Activated CD8-positive, alpha-beta T cell treated with anti-CD3 and anti-CD28 coated beads for 36 hours (primary cell): ENCODE measurements around the gene PDCD11. TPM values are rescaled to one million over a fixed set of nuclear protein-coding genes. Genes with fewer than 3 reads are reported as not detected.

Source experiments
- ATAC-seq: fragments of 200-7000 bp; cut with Tn5 transposase; one replicate; pipeline ENCODE4 v1.10.0; 2021; ENCODE audit warnings: mild to moderate bottlenecking, moderate library complexity
- CTCF ChIA-PET: fragments of 350-600 bp; sonication (Branson Sonifier 250); formaldehyde crosslinking; loops from one replicate; lab custom pipeline; 2021; ENCODE audit warnings: antibody characterized with exemption; lab: Charles Lee
- POLR2A ChIA-PET: fragments of 350-600 bp; sonication (Branson Sonifier 250); formaldehyde crosslinking; loops from one replicate; lab custom pipeline; 2021; ENCODE audit warnings: antibody characterized with exemption; lab: Charles Lee
- DNase-seq: peaks from one replicate; pipeline ENCODE4 v3.0.0-alpha.2; 2020
- H3K27ac Mint-ChIP-seq: one replicate; pipeline ENCODE4 v1.8.0; 2021; ENCODE audit warnings: mild to moderate bottlenecking, mixed read lengths
- H3K27me3 Mint-ChIP-seq: one replicate; pipeline ENCODE4 v1.8.0; 2021; ENCODE audit warnings: mixed read lengths
- H3K36me3 Mint-ChIP-seq: one replicate; pipeline ENCODE4 v1.8.0; 2021; ENCODE audit warnings: low read depth, mixed read lengths
- H3K4me1 Mint-ChIP-seq: one replicate; pipeline ENCODE4 v1.8.0; 2021; ENCODE audit warnings: low read depth, mixed read lengths
- H3K4me3 Mint-ChIP-seq: one replicate; pipeline ENCODE4 v1.8.0; 2021; ENCODE audit warnings: mild to moderate bottlenecking, moderate library complexity, mixed read lengths
- H3K9me3 Mint-ChIP-seq: one replicate; pipeline ENCODE4 v1.8.0; 2021; ENCODE audit warnings: mixed read lengths
- intact Hi-C: fragments of 100-400 bp; cut with micrococcal nuclease; formaldehyde crosslinking; loops from one replicate; pipeline ENCODE4 v1.10.0; 2022
- total RNA-seq, 2 experiments: library from RNA; stranded (reverse); gene quantifications; one replicate each; pipeline ENCODE4 v1.2.3, GENCODE V29; 2021
- TF ChIP-seq, protein P1 (sequence below): fragments of 200-600 bp; IDR thresholded peaks from one replicate; pipeline ENCODE4 v1.8.0; 2022; ENCODE audit warnings: antibody characterized with exemption, mild to moderate bottlenecking

The PDCD11 gene
- total RNA-seq, 2 experiments from 2014 or later, result 63.7 to 68.8 TPM

DNA sequence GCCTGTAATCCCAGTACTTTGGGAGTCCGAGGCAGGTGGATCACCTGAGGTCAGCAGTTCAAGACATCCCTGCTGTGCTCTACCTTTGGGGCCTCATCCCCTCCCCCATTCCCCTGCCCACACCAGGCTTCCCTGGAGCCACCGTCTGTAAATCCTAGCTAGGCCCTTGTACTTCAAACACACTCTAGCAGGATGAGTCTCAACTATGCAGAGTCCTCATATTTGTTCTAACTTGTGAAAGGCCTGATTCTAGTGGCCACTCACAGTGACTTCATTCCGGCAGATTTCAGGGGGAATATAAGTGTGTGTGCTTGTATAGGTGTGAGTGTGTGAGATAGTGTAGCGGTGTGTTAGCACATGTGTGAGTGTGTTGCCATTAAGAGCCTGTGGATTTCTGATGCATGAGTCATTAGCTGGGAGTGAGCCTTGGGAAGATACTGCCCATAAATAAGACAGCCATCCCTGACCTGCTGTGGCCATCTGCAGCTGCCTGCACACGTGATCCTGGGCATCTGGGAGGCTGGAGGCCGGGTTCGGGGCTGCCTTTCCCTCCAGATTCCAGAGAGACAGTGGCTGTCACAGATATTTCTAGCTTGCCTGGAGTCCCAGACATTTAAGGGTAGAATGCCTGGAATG is 95.4 kb downstream of the PDCD11 start:
- Mint-ChIP-seq H3K36me3 (no peaks in the 10 kb centered on the region), H3K27me3 (peaks cover 34% of the 10 kb centered on the region), H3K4me3 (no peak overlapping the region), H3K27ac (no peak overlapping the region), H3K9me3 (no peaks in the 10 kb centered on the region), H3K4me1 (peaks cover 27% of the 10 kb centered on the region)
- POLR2A ChIA-PET, result interaction anchor here (1.0 to 1.7 kb wide), 6 partner anchors 11 to 42 kb away, joined by 3 to 4 read pairs (median 3); no protein-coding TSS in a partner anchor
- ATAC-seq (no peak), DNase-seq (no peak)
- CTCF ChIA-PET, result interaction anchor here (1.4 to 5.7 kb wide), 9 partner anchors 9 to 194 kb away, joined by 4 to 26 read pairs (median 6); no protein-coding TSS in a partner anchor
- TF ChIP-seq, protein P1, sequence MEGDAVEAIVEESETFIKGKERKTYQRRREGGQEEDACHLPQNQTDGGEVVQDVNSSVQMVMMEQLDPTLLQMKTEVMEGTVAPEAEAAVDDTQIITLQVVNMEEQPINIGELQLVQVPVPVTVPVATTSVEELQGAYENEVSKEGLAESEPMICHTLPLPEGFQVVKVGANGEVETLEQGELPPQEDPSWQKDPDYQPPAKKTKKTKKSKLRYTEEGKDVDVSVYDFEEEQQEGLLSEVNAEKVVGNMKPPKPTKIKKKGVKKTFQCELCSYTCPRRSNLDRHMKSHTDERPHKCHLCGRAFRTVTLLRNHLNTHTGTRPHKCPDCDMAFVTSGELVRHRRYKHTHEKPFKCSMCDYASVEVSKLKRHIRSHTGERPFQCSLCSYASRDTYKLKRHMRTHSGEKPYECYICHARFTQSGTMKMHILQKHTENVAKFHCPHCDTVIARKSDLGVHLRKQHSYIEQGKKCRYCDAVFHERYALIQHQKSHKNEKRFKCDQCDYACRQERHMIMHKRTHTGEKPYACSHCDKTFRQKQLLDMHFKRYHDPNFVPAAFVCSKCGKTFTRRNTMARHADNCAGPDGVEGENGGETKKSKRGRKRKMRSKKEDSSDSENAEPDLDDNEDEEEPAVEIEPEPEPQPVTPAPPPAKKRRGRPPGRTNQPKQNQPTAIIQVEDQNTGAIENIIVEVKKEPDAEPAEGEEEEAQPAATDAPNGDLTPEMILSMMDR, result no peak
- intact Hi-C loops, result no loop called here

DNA sequence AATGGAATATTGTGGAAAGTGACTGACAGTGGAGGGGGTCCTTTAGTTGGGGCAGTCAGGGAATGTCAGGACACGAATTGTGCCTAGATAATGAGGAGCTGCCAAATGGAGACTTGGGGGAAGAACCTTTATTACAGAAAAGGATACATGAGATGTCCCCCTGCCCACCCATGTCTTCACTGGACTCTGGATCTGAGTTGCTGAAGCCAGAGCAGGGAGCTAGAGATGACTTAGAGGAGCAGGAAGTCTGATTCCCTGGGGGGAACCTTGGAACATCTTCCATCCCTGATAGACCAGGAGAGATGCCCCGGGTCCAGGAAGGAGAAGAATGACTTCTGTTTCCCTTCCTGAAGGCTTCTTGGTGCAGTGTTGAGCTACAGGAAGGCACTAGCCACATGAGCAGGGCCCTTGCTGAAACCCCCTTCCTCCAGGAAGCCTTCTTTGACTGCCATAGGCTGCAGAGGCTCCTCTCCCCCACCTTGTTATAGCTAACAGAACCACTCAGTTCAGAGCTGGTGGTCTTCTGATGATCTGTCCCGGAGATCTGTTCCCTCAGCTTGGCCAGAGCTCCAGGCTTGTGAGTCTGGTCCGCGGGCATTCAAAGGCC is 96.3 kb downstream of the PDCD11 start:
- H3K27ac Mint-ChIP-seq, result no peak overlapping the region
- no peak for DNase-seq
- H3K36me3 Mint-ChIP-seq, result no peaks in the 10 kb centered on the region
- TF ChIP-seq, protein P1, result no peak
- H3K9me3 Mint-ChIP-seq, result no peaks in the 10 kb centered on the region
- H3K4me1 Mint-ChIP-seq, result peaks cover 27% of the 10 kb centered on the region
- H3K27me3 Mint-ChIP-seq, result peaks cover 41% of the 10 kb centered on the region
- peak overlapping the region; percentile 72 for H3K4me3 Mint-ChIP-seq
- intact Hi-C loops, result no loop called here
- POLR2A ChIA-PET, result interaction anchor here (0.7 to 1.6 kb wide), 5 partner anchors 10 to 43 kb away, joined by 3 read pairs; no protein-coding TSS in a partner anchor
- no peak for ATAC-seq
- CTCF ChIA-PET, result interaction anchor here (0.9 to 5.7 kb wide), 13 partner anchors 9 to 591 kb away, joined by 3 to 26 read pairs (median 5); no protein-coding TSS in a partner anchor

DNA sequence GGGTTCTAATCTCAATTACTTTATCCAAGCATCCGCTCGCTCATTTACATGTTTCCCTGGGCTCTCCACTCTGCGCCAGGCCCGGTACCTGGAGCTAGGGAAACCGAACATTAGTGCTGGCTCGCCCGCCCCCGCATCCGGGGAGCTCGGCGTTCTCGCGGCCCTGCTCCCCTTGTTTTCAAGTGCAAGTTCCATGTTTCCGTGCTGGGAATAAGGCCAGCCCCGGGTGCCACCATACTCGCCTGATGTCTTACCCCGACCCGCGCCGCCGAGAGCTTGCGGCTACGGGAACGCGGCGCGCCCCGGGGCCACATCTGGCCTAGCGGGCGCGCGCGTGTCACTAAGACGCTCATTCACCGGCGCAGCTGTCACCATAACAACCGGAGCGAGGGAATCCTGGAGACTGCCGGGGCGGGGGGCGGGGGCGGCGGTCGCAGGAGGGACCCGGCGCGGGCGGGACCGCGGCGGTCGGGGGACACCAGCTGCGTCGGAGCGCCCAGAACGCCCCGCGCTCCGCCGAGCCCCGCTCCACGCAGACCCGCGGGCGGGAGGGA is 97.0 kb downstream of the PDCD11 start, which contains the start of gene NEURL1:
NEURL1 (plus strand) TSS at position 344 of the 554 bp plus-strand sequence. CDS start 683 bp downstream, outside the sequence.
- ChIA-PET CTCF (interaction anchor here (0.9 to 5.7 kb wide), 14 partner anchors 8 to 592 kb away, joined by 3 to 26 read pairs (median 4); no protein-coding TSS in a partner anchor), POLR2A (interaction anchor here (0.7 to 1.6 kb wide), 4 partner anchors 9 to 43 kb away, joined by 3 to 4 read pairs (median 3); no protein-coding TSS in a partner anchor)
- peaks cover 27% of the 10 kb centered on the region for H3K4me1 Mint-ChIP-seq
- H3K36me3 Mint-ChIP-seq, result no peaks in the 10 kb centered on the region
- H3K27ac Mint-ChIP-seq, result no peak within 1 kb of the TSS
- TF ChIP-seq, protein P1, result no peak
- peaks cover 41% of the 10 kb centered on the region for H3K27me3 Mint-ChIP-seq
- ATAC-seq (no peak), DNase-seq (peak; percentile 47)
- intact Hi-C loops, result no loop called here
- no peaks in the 10 kb centered on the region for H3K9me3 Mint-ChIP-seq
- peak within 1 kb of the TSS; percentile 72 for H3K4me3 Mint-ChIP-seq

DNA sequence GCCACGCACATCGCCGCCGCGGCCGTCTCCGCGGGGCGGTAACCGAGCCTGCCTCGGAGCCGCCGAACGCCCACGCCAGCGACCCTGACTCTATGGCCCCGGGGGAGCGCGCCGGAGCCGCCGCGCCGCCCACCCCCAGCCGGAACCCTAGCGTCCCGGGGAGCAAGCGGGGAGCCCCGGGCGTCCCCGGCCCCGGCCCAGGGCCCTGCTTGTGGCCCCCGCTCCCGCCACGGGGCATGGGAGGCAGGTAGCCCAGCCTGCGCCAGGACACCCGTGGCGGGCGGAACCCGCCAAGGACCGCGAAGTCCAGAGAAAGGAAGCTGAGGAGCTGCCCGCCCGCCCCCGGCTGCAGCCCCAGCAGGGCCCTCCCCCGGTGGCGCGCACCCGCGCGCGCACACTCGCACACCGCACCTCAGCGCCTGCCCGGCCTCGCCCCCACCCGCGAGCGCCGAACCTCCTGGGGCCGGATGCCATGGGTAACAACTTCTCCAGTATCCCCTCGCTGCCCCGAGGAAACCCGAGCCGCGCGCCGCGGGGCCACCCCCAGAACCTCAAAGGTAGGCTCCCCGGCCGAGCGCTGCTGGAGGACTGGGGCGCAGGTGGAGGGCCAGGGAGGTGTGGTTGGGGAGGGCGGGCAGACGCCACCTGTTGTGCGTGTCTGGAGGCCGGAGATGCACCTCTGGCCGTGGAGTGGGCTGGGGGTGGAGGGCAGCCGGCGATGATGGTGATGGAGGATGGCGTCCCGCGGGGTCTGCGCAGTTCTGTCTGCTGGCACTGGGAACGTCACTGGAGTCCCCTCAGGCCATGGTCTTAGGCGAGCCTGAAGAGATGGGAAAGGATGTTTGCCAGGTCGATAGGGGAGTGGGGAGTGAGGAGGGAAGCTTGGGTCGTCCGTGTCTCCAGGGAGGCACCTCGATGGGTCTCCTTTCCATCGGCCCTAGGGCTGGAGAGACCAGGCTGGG is 97.8 kb downstream of the PDCD11 start:
- H3K27me3 Mint-ChIP-seq, result peaks cover 45% of the 10 kb centered on the region
- no peaks in the 10 kb centered on the region for H3K36me3 Mint-ChIP-seq
- intact Hi-C loops, result no loop called here

More for the DNA sequence above, 97.8 kb downstream of the PDCD11 start:
- CTCF ChIA-PET, result interaction anchor here (0.7 to 4.0 kb wide), 8 partner anchors 9 to 192 kb away, joined by 3 to 22 read pairs (median 4); no protein-coding TSS in a partner anchor
- Mint-ChIP-seq H3K4me3 (peak overlapping the region; percentile 60), H3K9me3 (no peaks in the 10 kb centered on the region), H3K4me1 (peaks cover 27% of the 10 kb centered on the region), H3K27ac (no peak overlapping the region)
- DNase-seq (peak; percentile 60), ATAC-seq (peak; percentile 42)
- POLR2A ChIA-PET, result interaction anchor here (0.9 kb wide), 1 partner anchor 10 kb away, joined by 4 read pairs; no protein-coding TSS in a partner anchor
- TF ChIP-seq, protein P1, result no peak
